IMR-90 (cell line): ENCODE measurements around the gene SERINC3. TPM values are rescaled to one million over a fixed set of nuclear protein-coding genes. Genes with fewer than 3 reads are reported as not detected.

Experiments used
- ATAC-seq: fragments of 200-7000 bp; cut with Tn5 transposase; 2 replicates; pipeline ENCODE4 v1.9.1; 2020; ENCODE audit warnings: low read depth, mild to moderate bottlenecking, moderate library complexity
- BruUV-seq: library from RNA; stranded (reverse); fragments of 400-500 nt; replicated peaks from 2 replicates; lab custom pipeline; 2021; lab: Mats Ljungman, UMichigan
- CTCF ChIA-PET: fragments of 300-600 bp; formaldehyde crosslinking; extraction: SDS; loops from one replicate; lab custom pipeline; 2021; ENCODE audit warnings: antibody characterized with exemption; lab: Yijun Ruan, JAX
- POLR2A ChIA-PET: fragments of 300-600 bp; sonication (Branson Sonifier 250); formaldehyde crosslinking; loops from one replicate; lab custom pipeline; 2022; ENCODE audit warnings: antibody characterized with exemption; ENCODE audit not compliant: unreplicated experiment; lab: Charles Lee
- DNase-seq: peaks from one replicate; pipeline ENCODE4 v3.0.0; 2013
- H2AFZ ChIP-seq: replicated peaks from 2 replicates; pipeline ENCODE3; 2013; ENCODE audit warnings: low read length, mild to moderate bottlenecking; ENCODE audit not compliant: poor library complexity
- H2AK5ac ChIP-seq: 2 replicates; pipeline ENCODE4 v1.6.1; 2013; ENCODE audit warnings: low read depth, low read length, inconsistent platforms
- H2AK9ac ChIP-seq: replicated peaks from 2 replicates; pipeline ENCODE3; 2013; ENCODE audit warnings: mild to moderate bottlenecking, low read depth, low read length, moderate library complexity; ENCODE audit not compliant: poor library complexity
- H2BK120ac ChIP-seq: 2 replicates; pipeline ENCODE4 v1.6.1; 2013; ENCODE audit warnings: low read depth, low read length, inconsistent platforms
- H2BK15ac ChIP-seq: 3 replicates; pipeline ENCODE4 v1.6.1; 2013; ENCODE audit warnings: low read depth, low read length, inconsistent platforms
- H2BK20ac ChIP-seq: 2 replicates; pipeline ENCODE4 v1.6.1; 2013; ENCODE audit warnings: low read depth, mild to moderate bottlenecking, inconsistent platforms, low read length, moderate library complexity
- H2BK5ac ChIP-seq: 2 replicates; pipeline ENCODE4 v1.6.1; 2013; ENCODE audit warnings: mild to moderate bottlenecking, low read depth, low read length, inconsistent platforms; ENCODE audit not compliant: poor library complexity, severe bottlenecking
- H3K14ac ChIP-seq: replicated peaks from 2 replicates; pipeline ENCODE4 v1.6.1; 2013; ENCODE audit warnings: low read depth, low read length, inconsistent platforms
- H3K18ac ChIP-seq: 2 replicates; pipeline ENCODE4 v1.6.1; 2013; ENCODE audit warnings: low read depth, low read length, control low read depth
- H3K23ac ChIP-seq: 2 replicates; pipeline ENCODE4 v1.6.1; 2013; ENCODE audit warnings: low read depth, low read length, inconsistent platforms
- H3K27ac ChIP-seq: 2 replicates; pipeline ENCODE4 v1.5.1; 2013; ENCODE audit warnings: mild to moderate bottlenecking, control low read depth, low read length; ENCODE audit not compliant: insufficient read depth
- H3K27me3 ChIP-seq: 2 replicates; pipeline ENCODE4 v1.6.1; 2013; ENCODE audit warnings: low read length; ENCODE audit not compliant: control insufficient read depth, insufficient read depth
- H3K36me3 ChIP-seq: 2 replicates; pipeline ENCODE4 v1.6.1; 2013; ENCODE audit warnings: low read length, mixed read lengths; ENCODE audit not compliant: control insufficient read depth, insufficient read depth
- H3K4ac ChIP-seq: 2 replicates; pipeline ENCODE4 v1.6.1; 2013; ENCODE audit warnings: low read depth, low read length, inconsistent platforms
- H3K4me1 ChIP-seq: 2 replicates; pipeline ENCODE4 v1.6.1; 2013; ENCODE audit warnings: low read length, mixed read lengths; ENCODE audit not compliant: control insufficient read depth, insufficient read depth
- H3K4me2 ChIP-seq: 2 replicates; pipeline ENCODE4 v1.6.1; 2013; ENCODE audit warnings: low read depth, mild to moderate bottlenecking, control low read depth, low read length, moderate library complexity
- H3K4me3 ChIP-seq: 2 replicates; pipeline ENCODE4 v1.5.1; 2013; ENCODE audit warnings: low read depth, mild to moderate bottlenecking, control low read depth, low read length, moderate library complexity; ENCODE audit not compliant: insufficient read depth
- H3K56ac ChIP-seq: 2 replicates; pipeline ENCODE4 v1.6.1; 2013; ENCODE audit warnings: low read length, inconsistent platforms; ENCODE audit not compliant: insufficient read depth; ENCODE audit errors: extremely low read depth
- H3K79me1 ChIP-seq, 2 experiments: 2 replicates each; pipeline ENCODE4 v1.6.1; 2013; ENCODE audit warnings: low read length in 2 of 2, inconsistent platforms in 1 of 2, low read depth in 1 of 2
- H3K9ac ChIP-seq: 2 replicates; pipeline ENCODE4 v1.6.1; 2013; ENCODE audit warnings: low read depth, low read length, control low read depth
- H3K9me1 ChIP-seq: 2 replicates; pipeline ENCODE4 v1.6.1; 2013; ENCODE audit warnings: low read length, inconsistent platforms; ENCODE audit not compliant: insufficient read depth
- H3K9me3 ChIP-seq: 2 replicates; pipeline ENCODE4 v1.6.1; 2013; ENCODE audit warnings: low read length; ENCODE audit not compliant: control insufficient read depth, insufficient read depth
- H4K20me1 ChIP-seq: 2 replicates; pipeline ENCODE4 v1.6.1; 2013; ENCODE audit warnings: low read length, inconsistent platforms; ENCODE audit not compliant: insufficient read depth
- H4K5ac ChIP-seq: 2 replicates; pipeline ENCODE4 v1.6.1; 2013; ENCODE audit warnings: mild to moderate bottlenecking, low read depth, low read length, control low read depth
- H4K8ac ChIP-seq, 2 experiments: 2 replicates each; pipeline ENCODE4 v1.6.1; 2013; ENCODE audit warnings: low read depth in 2 of 2, low read length in 2 of 2, control low read depth in 1 of 2, inconsistent platforms in 1 of 2
- H4K91ac ChIP-seq: 2 replicates; pipeline ENCODE4 v1.6.1; 2013; ENCODE audit warnings: low read depth, low read length, inconsistent platforms; ENCODE audit not compliant: insufficient read depth
- BHLHE40 ChIP-seq: fragments of 150-350 bp; IDR thresholded peaks from 2 replicates; pipeline ENCODE4 v1.6.1; 2016; ENCODE audit warnings: mild to moderate bottlenecking, low read depth, low read length
- RAD21 ChIP-seq: IDR thresholded peaks from 2 replicates; pipeline ENCODE4 v1.6.1; 2012; ENCODE audit warnings: low read length, improper control_type of control experiment
- RCOR1 ChIP-seq: IDR thresholded peaks from 2 replicates; pipeline ENCODE4 v1.6.1; 2012; ENCODE audit warnings: mild to moderate bottlenecking, low read length, improper control_type of control experiment; ENCODE audit not compliant: insufficient replicate concordance
- SMC3 ChIP-seq: fragments of 150-350 bp; IDR thresholded peaks from 2 replicates; pipeline ENCODE4 v1.6.1; 2016; ENCODE audit warnings: low read depth, mild to moderate bottlenecking, antibody characterized with exemption, low read length, moderate library complexity
- WGBS, 2 experiments: methylation state at CpG; one replicate each; pipeline versions ENCODE4 v1.1.5 to v1.1.7; 2013; ENCODE audit warnings: missing lambda C conversion rate in 2 of 2; ENCODE audit not compliant: insufficient read length in 1 of 2; ENCODE audit errors: extremely low coverage in 2 of 2; 5-methylcytosine and 5-hydroxymethylcytosine counted together
- dilution Hi-C: fragments of 300-500 bp; cut with HindIII; formaldehyde crosslinking; loops from one replicate; pipeline ENCODE4 v1.14.3; 2018; ENCODE audit warnings: low sequenced_read_pairs; ENCODE audit not compliant: unreplicated experiment
- in situ Hi-C: fragments of 300-500 bp; cut with MboI; formaldehyde crosslinking; loops from 3 replicates; pipeline ENCODE4 v1.14.3; 2019; ENCODE audit warnings: low sequenced_read_pairs, inconsistent platforms, mixed read lengths
- intact Hi-C: fragments of 100-400 bp; cut with micrococcal nuclease; formaldehyde crosslinking; loops from 2 replicates; pipeline ENCODE4 v1.10.0; 2022
- polyA plus RNA-seq, 3 experiments: library from polyadenylated mRNA; depleted of rRNA; stranded (reverse); fragments of >200 nt; gene quantifications; 2 replicates each; pipeline ENCODE4 v1.2.3, GENCODE V29; 2012; ENCODE audit warnings: low replicate concordance in 1 of 3
- total RNA-seq: library from RNA; depleted of rRNA; stranded (reverse); fragments of >200 nt; gene quantifications from 2 replicates; pipeline ENCODE4 v1.2.3, GENCODE V29; 2012
- TF ChIP-seq, protein P1 (sequence below): conservative IDR thresholded peaks from 2 replicates; pipeline ENCODE4 v1.5.1; 2012; ENCODE audit warnings: mild to moderate bottlenecking, low read depth, low read length, improper control_type of control experiment

SERINC3 gene
- total and polyA plus RNA-seq, 2 of the 4 experiments (the other 2 are of a cell fraction) = 101 to 132 TPM

DNA sequence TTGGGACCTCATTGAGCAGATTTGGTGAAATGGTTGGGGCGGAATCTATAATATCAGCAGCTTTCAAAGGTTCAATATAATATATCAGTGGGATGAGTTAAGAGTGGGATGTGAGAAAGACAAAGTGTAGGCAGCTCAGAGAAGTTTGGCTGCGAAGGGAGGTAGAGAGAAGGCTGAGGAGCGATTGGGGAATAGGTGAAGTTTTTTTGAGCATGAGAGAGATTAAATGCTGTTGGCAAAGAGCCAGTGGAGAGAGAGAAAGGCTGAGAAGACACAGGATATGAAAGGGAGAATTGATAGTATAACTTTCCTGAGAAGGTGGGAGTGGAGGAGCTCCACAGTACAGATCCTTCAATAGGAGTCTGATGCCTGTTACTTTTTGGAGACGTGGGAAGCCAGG lies 12.1 kb upstream of the SERINC3 start:
- dilution Hi-C loops = no loop called here
- TF ChIP-seq SMC3 (no peak), RAD21 (no peak), RCOR1 (no peak), BHLHE40 (no peak)
- TF ChIP-seq, protein P1, sequence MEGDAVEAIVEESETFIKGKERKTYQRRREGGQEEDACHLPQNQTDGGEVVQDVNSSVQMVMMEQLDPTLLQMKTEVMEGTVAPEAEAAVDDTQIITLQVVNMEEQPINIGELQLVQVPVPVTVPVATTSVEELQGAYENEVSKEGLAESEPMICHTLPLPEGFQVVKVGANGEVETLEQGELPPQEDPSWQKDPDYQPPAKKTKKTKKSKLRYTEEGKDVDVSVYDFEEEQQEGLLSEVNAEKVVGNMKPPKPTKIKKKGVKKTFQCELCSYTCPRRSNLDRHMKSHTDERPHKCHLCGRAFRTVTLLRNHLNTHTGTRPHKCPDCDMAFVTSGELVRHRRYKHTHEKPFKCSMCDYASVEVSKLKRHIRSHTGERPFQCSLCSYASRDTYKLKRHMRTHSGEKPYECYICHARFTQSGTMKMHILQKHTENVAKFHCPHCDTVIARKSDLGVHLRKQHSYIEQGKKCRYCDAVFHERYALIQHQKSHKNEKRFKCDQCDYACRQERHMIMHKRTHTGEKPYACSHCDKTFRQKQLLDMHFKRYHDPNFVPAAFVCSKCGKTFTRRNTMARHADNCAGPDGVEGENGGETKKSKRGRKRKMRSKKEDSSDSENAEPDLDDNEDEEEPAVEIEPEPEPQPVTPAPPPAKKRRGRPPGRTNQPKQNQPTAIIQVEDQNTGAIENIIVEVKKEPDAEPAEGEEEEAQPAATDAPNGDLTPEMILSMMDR = no peak

More for the DNA sequence above, 12.1 kb upstream of the SERINC3 start:
- intact Hi-C loops = loop anchor here (5.0 kb wide), 2 partner anchors 38 to 198 kb away; no protein-coding TSS in a partner anchor
- no peak for DNase-seq
- no peaks in the 10 kb centered on the region for H3K9me3 ChIP-seq
- no peak overlapping the region for H3K27ac ChIP-seq
- in situ Hi-C loops = loop anchor here (10.0 kb wide), 1 partner anchor 71 kb away; no protein-coding TSS in a partner anchor
- H2BK20ac ChIP-seq = no peak overlapping the region
- H3K56ac ChIP-seq = no peak overlapping the region
- peaks cover 15 to 21% of the 10 kb centered on the region in 2 experiments for H3K79me1 ChIP-seq
- no peak overlapping the region for H2AK5ac ChIP-seq
- no peak overlapping the region for H2BK5ac ChIP-seq
- no peak overlapping the region for H3K4me3 ChIP-seq
- no peak overlapping the region for H3K14ac ChIP-seq
- H3K4me2 ChIP-seq = no peak overlapping the region
- ChIA-PET CTCF (interaction anchor here (0.5 to 0.7 kb wide), 2 partner anchors 17 to 49 kb away, joined by 5 to 6 read pairs; no protein-coding TSS in a partner anchor), POLR2A (no interaction called here)
- H3K18ac ChIP-seq = no peak overlapping the region
- H3K27me3 ChIP-seq = no peaks in the 10 kb centered on the region
- H4K8ac ChIP-seq = no peak overlapping the region
- ATAC-seq = no peak
- peaks cover 3% of the 10 kb centered on the region for H3K4me1 ChIP-seq
- no peak overlapping the region for H2AK9ac ChIP-seq
- H3K4ac ChIP-seq = no peak overlapping the region
- no peak overlapping the region for H4K5ac ChIP-seq
- 0 out of 2 replicates have a peak, but pooled peaks cover 6% of the 10 kb centered on the region for H3K9me1 ChIP-seq
- no peak overlapping the region for H3K9ac ChIP-seq
- BruUV-seq = no TSS peak
- H2BK120ac ChIP-seq = no peak overlapping the region
- no peak overlapping the region for H3K23ac ChIP-seq
- no peaks in the 10 kb centered on the region for H3K36me3 ChIP-seq
- H2BK15ac ChIP-seq = no peak overlapping the region
- WGBS, 2 experiments = 70% methylated on average over 2 of the region's 4 CpGs; no CpG with 5 or more reads in 1 of the 2 experiments
- no peak overlapping the region for H4K91ac ChIP-seq
- no peak overlapping the region for H2AFZ ChIP-seq
- no peaks in the 10 kb centered on the region for H4K20me1 ChIP-seq
